Ovary (tissue), 9 donors: ENCODE measurements around the gene LENG8. TPM values are rescaled to one million over a fixed set of nuclear protein-coding genes. Genes with fewer than 3 reads are reported as not detected.
"Not testable (repeated sequence)": the region's sequence is repeated elsewhere in the genome, so short reads cannot be mapped to it uniquely, and the experiment has no call there.

Experiments
- DNase-seq, 5 donors: peaks; one replicate each; pipeline ENCODE4 v3.0.0-alpha.2; 2019 to 2020
- H3K27ac ChIP-seq, 2 donors: fragments of 200-600 bp; one replicate each; pipeline versions ENCODE4 v1.5.1 to v1.8.0; 2019 to 2022
- H3K27me3 ChIP-seq: fragments of 200-600 bp; one replicate; pipeline ENCODE4 v1.8.0; 2022
- H3K36me3 ChIP-seq: fragments of 200-600 bp; sonication (generic); one replicate; pipeline ENCODE4 v1.5.1; 2019
- H3K4me1 ChIP-seq: one replicate; pipeline ENCODE4 v1.8.1; 2013; ENCODE audit warnings: mild to moderate bottlenecking, moderate library complexity; ENCODE audit not compliant: insufficient read depth
- H3K4me3 ChIP-seq: fragments of 200-600 bp; sonication (generic); one replicate; pipeline ENCODE4 v1.5.1; 2017
- H3K9me3 ChIP-seq, 2 donors: fragments of 200-600 bp in 1 of 2; sonication (generic) in 1 of 2; one replicate each; pipeline versions ENCODE4 v1.5.1 to v1.8.1; 2013 to 2019; ENCODE audit warnings: mild to moderate bottlenecking in 1 of 2, moderate library complexity in 1 of 2
- CTCF ChIP-seq, 3 donors: fragments of 450-650 bp in 2 of 3; fragments of 200-600 bp in 1 of 3; IDR thresholded peaks; one replicate each; pipeline versions ENCODE4 v1.5.1 to v1.8.0; 2016 to 2022; ENCODE audit warnings: antibody characterized with exemption in 3 of 3, mild to moderate bottlenecking in 1 of 3
- EP300 ChIP-seq: sonication (generic); formaldehyde crosslinking; IDR thresholded peaks from one replicate; pipeline ENCODE4 v1.6.1; 2017; ENCODE audit warnings: antibody characterized with exemption
- POLR2A ChIP-seq: fragments of 450-650 bp; IDR thresholded peaks from one replicate; pipeline ENCODE4 v1.6.1; 2017; ENCODE audit warnings: antibody characterized with exemption, mild to moderate bottlenecking, moderate library complexity
- WGBS, 3 donors: extraction: QIAGEN DNeasy Blood & Tissue Kit in 1 of 3; methylation state at CpG; one replicate each; pipeline versions ENCODE4 v1.1.5 to v1.1.7; 2013 to 2017; 5-methylcytosine and 5-hydroxymethylcytosine counted together
- intact Hi-C, 4 donors: fragments of 100-400 bp; cut with DNase I; formaldehyde crosslinking; loops; one replicate each; pipeline versions ENCODE4 v1.11.0 to v1.15.1; 2022 to 2023
- polyA plus RNA-seq, 2 donors: library from polyadenylated mRNA; stranded (reverse); fragments of 200-250 nt in 1 of 2; fragments of 350-450 nt in 1 of 2; fragmentation: Illumina TruSeq in 1 of 2; extraction: RNeasy Lipid Tissue Mini Kit (QIAGEN cat#74804) in 1 of 2; gene quantifications; one replicate each; pipeline ENCODE4 v1.2.3, GENCODE V29; 2013 to 2014
- total RNA-seq, 7 donors: library from RNA; depleted of rRNA in 2 of 7; stranded (reverse); fragments of >200 nt in 2 of 7; fragmentation: NEBNext Ultra II Directional in 3 of 7; extraction: Animal tissue kit (Norgen Biotek cat#: 25700) in 3 of 7; gene quantifications; one replicate each; pipeline versions ENCODE4 v1.1.0 to v1.2.4, GENCODE V29; 2016 to 2023
- donor health status: DM: no; HTN: no; CAD: no; lungs with moderate emphysema.
- donor health status: DM: no; HTN: no; CAD: no.
- donor health status: Bipolar disorder and iron deficiency.
- donor health status: DM: yes; HTN: yes; CAD: no.
- donor health status: DM: no; HTN: no; CAD: no.
- donor health status: DM: yes; HTN: yes; CAD: no.

The LENG8 gene
- total and polyA plus RNA-seq, 9 donors: 29.9 to 207 (median 136) TPM

- intact Hi-C loops: no loop called here
- Histone ChIP-seq H3K27ac (no peak overlapping the region), H3K4me3 (no peak overlapping the region), H3K9me3 (no peaks in the 10 kb centered on the region), H3K27me3 (no peaks in the 10 kb centered on the region), H3K4me1 (no peaks in the 10 kb centered on the region), H3K36me3 (no peaks in the 10 kb centered on the region)
- TF ChIP-seq EP300: no peak
- no peak for TF ChIP-seq CTCF (IDR thresholded peaks at IDR 0.05)
- TF ChIP-seq POLR2A: no peak
- WGBS, 3 donors: 60 to 70% (median 63%) methylated on average over 7 of the region's 7 CpGs
- DNase-seq: no peak
Measured at GRCh38 chr19:54489341-54489740, 40.3 kb downstream of the LENG8 start.

GRCh38 chr19:54489766-54490165, 40.8 kb downstream of the LENG8 start:
- no peak for TF ChIP-seq CTCF (IDR thresholded peaks at IDR 0.05)
- TF ChIP-seq POLR2A: no peak
- TF ChIP-seq EP300: no peak
- H3K27me3 ChIP-seq: no peaks in the 10 kb centered on the region
- DNase-seq: no peak
- no peak overlapping the region for H3K4me3 ChIP-seq
- no peaks in the 10 kb centered on the region for H3K36me3 ChIP-seq
- no peaks in the 10 kb centered on the region for H3K9me3 ChIP-seq
- intact Hi-C loops: no loop called here
- no peaks in the 10 kb centered on the region for H3K4me1 ChIP-seq
- no peak overlapping the region for H3K27ac ChIP-seq
- 57 to 63% (median 58%) methylated on average over 9 of the region's 9 CpGs for WGBS, 3 donors

GRCh38 chr19:54492568-54492967, 43.6 kb downstream of the LENG8 start:
- Histone ChIP-seq H3K27me3 (no peaks in the 10 kb centered on the region), H3K9me3 (no peaks in the 10 kb centered on the region), H3K36me3 (no peaks in the 10 kb centered on the region), H3K4me1 (no peaks in the 10 kb centered on the region), H3K27ac (no peak overlapping the region), H3K4me3 (no peak overlapping the region)
- no peak for DNase-seq
- 80 to 85% (median 83%) methylated on average over 18 of the region's 18 CpGs for WGBS, 3 donors
- TF ChIP-seq EP300: no peak
- no peak for TF ChIP-seq POLR2A
- no peak for TF ChIP-seq CTCF (IDR thresholded peaks at IDR 0.05)
- intact Hi-C loops: no loop called here

GRCh38 chr19:54493056-54493455, 44.1 kb downstream of the LENG8 start:
- H3K4me3 ChIP-seq, H3K27ac ChIP-seq, H3K36me3 ChIP-seq, H3K27me3 ChIP-seq, intact Hi-C loops, H3K4me1 ChIP-seq, H3K9me3 ChIP-seq, DNase-seq: not testable (repeated sequence)
- WGBS, 3 donors: 72 to 85% (median 77%) methylated on average over 5 of the region's 5 CpGs

GRCh38 chr19:54493967-54494585, 45.1 kb downstream of the LENG8 start:
- Histone ChIP-seq H3K36me3 (no peaks in the 10 kb centered on the region), H3K4me3 (no peak overlapping the region), H3K27me3 (no peaks in the 10 kb centered on the region), H3K4me1 (no peaks in the 10 kb centered on the region), H3K9me3 (no peaks in the 10 kb centered on the region), H3K27ac (no peak overlapping the region)
- 68 to 81% (median 70%) methylated on average over 10 of the region's 10 CpGs for WGBS, 3 donors
- no peak for DNase-seq
- TF ChIP-seq CTCF (IDR thresholded peaks at IDR 0.05) (no peak), POLR2A (no peak), EP300 (no peak)
- intact Hi-C loops: no loop called here

- H3K4me3 ChIP-seq, H3K27me3 ChIP-seq, H3K9me3 ChIP-seq, DNase-seq, H3K36me3 ChIP-seq, H3K4me1 ChIP-seq, intact Hi-C loops, H3K27ac ChIP-seq: not testable (repeated sequence)
- WGBS, 3 donors: 69 to 72% (median 71%) methylated on average over 5 of the region's 5 CpGs
Measured at GRCh38 chr19:54495284-54495683, 46.3 kb downstream of the LENG8 start.

- H3K27me3 ChIP-seq, intact Hi-C loops, H3K36me3 ChIP-seq, DNase-seq, H3K9me3 ChIP-seq, H3K4me3 ChIP-seq, H3K4me1 ChIP-seq, H3K27ac ChIP-seq: not testable (repeated sequence)
- WGBS, 3 donors: 71 to 84% (median 74%) methylated on average over 5 to 9 of the region's 15 CpGs
Measured at GRCh38 chr19:54497747-54498450, 48.9 kb downstream of the LENG8 start.

GRCh38 chr19:54498451-54498772, 49.4 kb downstream of the LENG8 start:
- H3K27ac ChIP-seq, DNase-seq, H3K36me3 ChIP-seq, H3K4me1 ChIP-seq, H3K9me3 ChIP-seq, H3K27me3 ChIP-seq, intact Hi-C loops, H3K4me3 ChIP-seq: not testable (repeated sequence)
- WGBS, 3 donors: 73 to 79% (median 76%) methylated on average over 9 of the region's 9 CpGs
